Cardiac fibroblast (primary cell): ENCODE results near the gene PLXDC1.

ENCODE experiments used
- DNase-seq, 2 donors: peaks; one replicate each; pipeline versions ENCODE4 v3.0.0 to v3.0.0-alpha.2; 2010; ENCODE audit warnings: low read depth in 2 of 2
- H3K4me3 ChIP-seq, 2 donors: replicated peaks in 1 of 2; 1 replicate in 1 of 2; 2 replicates in 1 of 2; pipeline ENCODE4 v1.5.1; 2011; ENCODE audit warnings: low read depth in 2 of 2, low read length in 2 of 2, mild to moderate bottlenecking in 2 of 2, moderate library complexity in 1 of 2
- TF ChIP-seq, protein P1 (sequence below): IDR thresholded peaks from one replicate; pipeline ENCODE4 v1.5.1; 2011; ENCODE audit warnings: low read depth, mild to moderate bottlenecking, low read length, inconsistent platforms

Gene PLXDC1

DNA sequence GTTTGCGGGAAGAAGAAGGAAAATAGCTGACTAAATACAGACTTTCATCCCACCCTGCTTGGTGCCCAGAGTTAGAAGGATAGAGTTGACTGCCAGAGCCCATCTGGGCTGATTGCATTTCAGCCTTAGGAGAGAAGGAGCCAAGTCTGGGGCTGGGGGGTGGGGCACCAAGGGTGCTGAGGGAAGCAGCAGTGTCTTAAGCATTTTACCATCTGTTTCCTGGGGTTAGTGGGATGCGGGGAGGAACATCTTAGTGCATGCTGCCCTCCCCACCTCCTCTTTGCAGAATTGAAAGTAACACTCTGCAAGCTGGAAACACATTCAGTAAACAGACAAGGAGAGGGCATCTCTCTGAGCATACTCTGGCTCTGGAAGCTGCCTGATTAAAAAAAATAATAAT is 16.0 kb upstream of the PLXDC1 start:
- DNase-seq = no peak
- no peak overlapping the region for H3K4me3 ChIP-seq
- TF ChIP-seq, protein P1, sequence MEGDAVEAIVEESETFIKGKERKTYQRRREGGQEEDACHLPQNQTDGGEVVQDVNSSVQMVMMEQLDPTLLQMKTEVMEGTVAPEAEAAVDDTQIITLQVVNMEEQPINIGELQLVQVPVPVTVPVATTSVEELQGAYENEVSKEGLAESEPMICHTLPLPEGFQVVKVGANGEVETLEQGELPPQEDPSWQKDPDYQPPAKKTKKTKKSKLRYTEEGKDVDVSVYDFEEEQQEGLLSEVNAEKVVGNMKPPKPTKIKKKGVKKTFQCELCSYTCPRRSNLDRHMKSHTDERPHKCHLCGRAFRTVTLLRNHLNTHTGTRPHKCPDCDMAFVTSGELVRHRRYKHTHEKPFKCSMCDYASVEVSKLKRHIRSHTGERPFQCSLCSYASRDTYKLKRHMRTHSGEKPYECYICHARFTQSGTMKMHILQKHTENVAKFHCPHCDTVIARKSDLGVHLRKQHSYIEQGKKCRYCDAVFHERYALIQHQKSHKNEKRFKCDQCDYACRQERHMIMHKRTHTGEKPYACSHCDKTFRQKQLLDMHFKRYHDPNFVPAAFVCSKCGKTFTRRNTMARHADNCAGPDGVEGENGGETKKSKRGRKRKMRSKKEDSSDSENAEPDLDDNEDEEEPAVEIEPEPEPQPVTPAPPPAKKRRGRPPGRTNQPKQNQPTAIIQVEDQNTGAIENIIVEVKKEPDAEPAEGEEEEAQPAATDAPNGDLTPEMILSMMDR = no peak

DNA sequence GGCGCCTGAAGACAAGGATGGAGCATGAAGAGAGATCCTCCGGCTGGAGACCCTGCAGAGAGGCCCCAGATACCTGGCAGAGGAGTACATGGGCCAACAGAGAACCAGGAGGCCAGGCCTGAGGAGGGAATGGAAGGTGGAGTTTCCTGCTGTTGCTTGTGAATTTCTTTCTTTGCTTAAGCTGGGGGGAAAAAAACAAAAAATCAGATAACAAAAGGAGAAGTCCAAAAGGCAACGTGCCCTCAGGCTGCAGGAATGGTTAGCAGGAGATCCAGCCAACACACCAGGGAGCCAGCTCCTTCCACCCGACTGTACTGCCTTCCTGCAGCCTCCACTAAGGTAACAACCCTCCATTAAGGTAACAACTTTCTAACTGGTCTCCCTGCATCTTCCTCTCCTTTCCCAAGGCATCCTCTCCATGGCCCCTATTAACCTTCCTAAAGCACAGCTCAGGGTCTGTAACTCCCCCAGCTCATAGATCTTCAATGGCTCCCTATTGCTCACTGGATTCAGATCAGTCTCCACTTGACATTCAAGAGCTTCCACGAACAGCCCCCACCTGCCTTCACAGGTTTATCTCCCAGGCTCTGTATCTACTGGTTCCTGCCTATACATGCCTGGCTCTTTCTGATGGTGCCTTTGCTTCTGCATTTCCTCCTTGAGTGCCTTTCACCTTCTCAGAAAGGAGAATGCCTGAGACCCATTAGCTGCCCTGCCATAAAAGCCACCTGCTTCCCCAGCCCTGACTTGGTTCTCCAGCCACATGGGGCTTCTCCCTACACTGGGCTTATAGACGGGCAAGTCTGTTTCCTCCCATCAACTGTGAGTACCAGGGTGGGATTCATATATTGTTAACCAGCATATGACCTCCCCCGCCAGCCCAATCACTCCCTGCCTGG is 15.2 kb upstream of the PLXDC1 start:
- no peak for DNase-seq
- H3K4me3 ChIP-seq = no peak overlapping the region
- TF ChIP-seq, protein P1 = no peak

DNA sequence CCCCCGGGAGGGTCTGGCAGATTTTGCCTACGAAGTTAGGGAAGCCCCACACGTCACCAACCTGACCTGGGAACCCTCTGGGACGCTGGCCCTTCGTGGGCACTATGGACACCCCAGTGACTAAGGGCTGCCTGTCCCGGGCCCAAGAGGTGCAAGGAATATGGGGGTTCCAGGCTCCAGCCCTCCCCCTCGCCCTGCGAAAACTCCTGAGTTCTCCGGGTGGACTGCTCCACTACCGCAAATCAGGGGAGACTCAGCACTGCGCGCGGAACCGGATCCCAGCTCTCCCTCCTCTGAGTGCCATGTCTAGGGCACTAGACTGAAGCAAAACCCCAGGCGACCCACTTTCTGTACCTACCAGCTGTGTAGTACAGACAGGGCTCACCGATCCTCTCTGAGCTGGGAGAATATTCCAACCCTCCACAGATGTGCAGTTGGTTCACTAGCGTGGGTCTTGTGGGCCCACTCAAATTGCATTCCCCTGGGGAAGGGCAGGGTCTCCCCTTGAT is 14.5 kb upstream of the PLXDC1 start, which contains the start of gene ARL5C:
ARL5C (minus strand) TSS at position 321 of the 509 bp plus-strand sequence. CDS start 401 bp downstream, outside the sequence.
- peak within 1 kb of the TSS; percentile 43 to 44 for H3K4me3 ChIP-seq
- no peak for DNase-seq
- TF ChIP-seq, protein P1 = no peak

DNA sequence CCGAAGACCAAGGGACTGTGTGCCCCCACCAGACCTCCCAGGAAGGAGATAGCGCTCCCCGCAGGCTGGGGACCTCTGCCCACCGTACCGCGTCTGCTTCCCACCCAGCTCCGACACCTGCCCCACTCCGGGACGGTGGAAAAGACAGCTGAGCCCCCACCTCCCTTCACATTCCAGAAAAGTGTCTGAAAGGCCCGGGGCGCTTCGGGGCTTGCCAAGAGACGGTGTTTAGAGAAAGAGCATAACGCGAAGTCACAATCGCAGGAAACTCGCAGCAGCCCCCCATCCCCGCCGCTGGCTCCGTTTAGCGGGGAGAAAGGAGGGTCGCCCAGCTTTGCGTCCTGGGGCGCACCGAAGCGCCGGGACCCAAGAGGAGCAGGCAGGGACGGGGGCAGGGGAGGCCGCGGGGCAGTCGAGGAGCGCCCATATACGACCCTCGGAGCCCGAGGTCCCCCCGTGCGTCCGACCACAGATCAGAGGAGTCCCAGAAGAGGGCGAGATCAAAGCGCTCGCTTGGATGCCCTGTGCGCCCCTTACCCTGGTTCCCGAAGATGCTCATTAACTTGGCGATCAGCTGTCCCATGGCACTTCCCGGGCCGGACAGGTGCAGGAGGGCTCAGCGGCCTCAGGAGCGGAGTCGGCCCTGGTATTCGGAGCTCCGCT is 13.9 kb upstream of the PLXDC1 start:
- TF ChIP-seq, protein P1 = no peak
- peak overlapping the region; percentile 43 to 44 for H3K4me3 ChIP-seq
- DNase-seq = no peak

DNA sequence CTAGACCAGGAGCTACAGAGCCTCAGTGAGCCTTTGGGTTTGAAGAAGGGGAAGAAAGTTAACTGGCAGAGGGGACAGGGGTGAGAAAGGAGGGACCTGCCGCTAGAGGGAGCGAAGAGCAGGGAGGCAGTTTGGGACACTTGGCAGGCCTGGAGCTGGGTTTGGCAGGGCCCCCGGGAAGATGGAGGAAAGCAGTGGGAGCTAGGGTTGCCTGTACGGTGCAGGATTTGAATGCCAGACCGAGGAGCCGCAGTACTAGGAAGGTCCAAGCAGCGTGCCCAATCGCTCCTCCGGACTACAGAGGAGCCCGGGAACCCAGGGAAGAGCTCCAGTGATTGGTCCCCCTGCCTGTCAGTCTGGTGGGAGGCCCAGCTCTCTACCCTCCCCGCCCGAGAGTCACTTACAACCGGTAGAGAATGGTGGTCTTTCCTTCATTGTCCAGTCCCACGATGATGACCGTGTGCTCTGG is 13.3 kb upstream of the PLXDC1 start:
- peak overlapping the region; percentile 43 to 44 for H3K4me3 ChIP-seq
- DNase-seq = peak; percentile 93 to 95
- TF ChIP-seq, protein P1 = peak; percentile 91

DNA sequence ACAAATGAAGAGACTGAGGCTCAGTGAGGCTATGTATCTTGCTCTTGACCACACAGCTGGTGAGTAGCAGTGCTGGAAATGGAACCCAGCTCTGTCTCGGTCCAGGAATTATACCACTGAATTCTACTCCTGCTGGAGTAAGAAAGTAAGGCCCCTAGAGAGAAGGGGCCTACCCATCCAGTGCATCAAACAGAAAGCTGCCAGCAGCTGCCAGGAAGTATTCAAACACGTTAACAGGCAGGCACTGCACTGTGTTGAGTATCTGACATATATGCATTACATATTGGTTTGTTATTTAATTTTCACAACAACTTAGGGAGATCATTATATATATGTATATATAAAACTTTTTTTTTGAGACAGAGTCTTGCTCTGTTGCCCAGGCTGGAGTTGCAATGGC is 10.5 kb upstream of the PLXDC1 start:
- TF ChIP-seq, protein P1 = no peak

More for the DNA sequence above, 10.5 kb upstream of the PLXDC1 start:
- no peak for DNase-seq
- no peak overlapping the region for H3K4me3 ChIP-seq
